Heart left ventricle (tissue), 16 donors: ENCODE data around the gene FATE1. TPM values are rescaled to one million over a fixed set of nuclear protein-coding genes. Genes with fewer than 3 reads are reported as not detected.

ENCODE experiments used
- ATAC-seq, 4 donors: fragments of 200-7000 bp; cut with Tn5 transposase; one replicate each; pipeline ENCODE4 v1.9.1; 2020 to 2022; ENCODE audit warnings: moderate library complexity in 4 of 4, mild to moderate bottlenecking in 3 of 4, moderate number of reproducible peaks in 1 of 4
- DNase-seq, 5 donors: peaks; one replicate each; pipeline ENCODE4 v3.0.0-alpha.2; 2020
- H3K27ac ChIP-seq, 12 donors: fragments of 200-600 bp; sonication (generic) in 4 of 12; one replicate each; pipeline versions ENCODE4 v1.5.0 to v1.8.0; 2016 to 2022; ENCODE audit warnings: mild to moderate bottlenecking in 2 of 12
- H3K27me3 ChIP-seq, 9 donors: fragments of 200-600 bp; sonication (generic) in 2 of 9; one replicate each; pipeline versions ENCODE4 v1.5.1 to v1.8.0; 2016 to 2022; ENCODE audit warnings: mild to moderate bottlenecking in 3 of 9
- H3K36me3 ChIP-seq, 9 donors: fragments of 200-600 bp; sonication (generic) in 2 of 9; one replicate each; pipeline versions ENCODE4 v1.5.0 to v1.8.0; 2018 to 2022; ENCODE audit warnings: mild to moderate bottlenecking in 2 of 9
- H3K4me1 ChIP-seq, 12 donors: fragments of 200-600 bp; sonication (generic) in 4 of 12; one replicate each; pipeline versions ENCODE4 v1.5.0 to v1.8.0; 2016 to 2022; ENCODE audit warnings: mild to moderate bottlenecking in 3 of 12
- H3K4me3 ChIP-seq, 12 donors: fragments of 200-600 bp; sonication (generic) in 4 of 12; one replicate each; pipeline versions ENCODE4 v1.5.0 to v1.8.0; 2017 to 2022; ENCODE audit warnings: mild to moderate bottlenecking in 9 of 12, moderate library complexity in 4 of 12
- H3K9me3 ChIP-seq, 12 donors: fragments of 200-600 bp; sonication (generic) in 4 of 12; one replicate each; pipeline versions ENCODE4 v1.5.0 to v1.8.0; 2016 to 2022; ENCODE audit warnings: mild to moderate bottlenecking in 1 of 12
- POLR2A ChIP-seq, 2 donors: fragments of 450-650 bp; IDR thresholded peaks; one replicate each; pipeline ENCODE4 v1.6.1; 2017; ENCODE audit warnings: antibody characterized with exemption in 2 of 2, mild to moderate bottlenecking in 2 of 2, moderate library complexity in 2 of 2
- WGBS, 4 donors: extraction: QIAGEN DNeasy Blood & Tissue Kit in 2 of 4; methylation state at CpG; one replicate each; pipeline versions ENCODE4 v1.1.5 to v1.1.7; 2013 to 2018; 5-methylcytosine and 5-hydroxymethylcytosine counted together
- intact Hi-C, 10 donors: fragments of 100-400 bp; cut with DNase I; formaldehyde crosslinking; loops; one replicate each; pipeline versions ENCODE4 v1.11.1 to v1.14.2; 2022
- polyA plus RNA-seq, 2 donors: library from polyadenylated mRNA; stranded (reverse); fragments of 200-250 nt; gene quantifications; one replicate each; pipeline ENCODE4 v1.2.3, GENCODE V29; 2013
- total RNA-seq, 9 donors: library from RNA; depleted of rRNA in 2 of 9; stranded (reverse); fragments of >200 nt in 2 of 9; fragmentation: NEBNext Ultra II Directional in 3 of 9; extraction: Animal tissue kit (Norgen Biotek cat#: 25700) in 3 of 9; gene quantifications; one replicate each; pipeline versions ENCODE4 v1.1.0 to v1.2.4, GENCODE V29; 2016 to 2023
- TF ChIP-seq, protein P1 (sequence below), 12 donors: fragments of 200-600 bp; sonication (generic) in 4 of 12; IDR thresholded peaks; one replicate each; pipeline versions ENCODE4 v1.5.0 to v1.8.0; 2018 to 2022; ENCODE audit warnings: antibody characterized with exemption in 12 of 12, mild to moderate bottlenecking in 5 of 12
- donor health status: ischemic (EF 13 %, LVEDD 7.1; RV severe dilation, severe dysfunction).
- donor health status: healthy with polysubstance abuse.
- donor health status: DM: no; HTN: yes; CAD: no.
- donor health status: DM: no; HTN: no; CAD: no.
- donor health status: ischemic (EF 25% LVEDD 6.9; RV normal size, moderate dysfunction).
- donor health status: ischemic (EF 25% LVEDD 5.7; RV mildly dilated, moderate dysfunction).
- donor health status: healthy.
- donor health status: DM: yes; HTN: yes; CAD: no.
- donor health status: ischemic (EF 35%, LVEDD 5.7; RV mildly dilated, moderate dysfunction).
- donor health status: nonischemic (EF 11% LVEDD 7.7; RV severe dilation, severe dysfunction).
- donor health status: DM: yes; HTN: yes; CAD: no.
- donor health status: PGD.
- donor health status: ischemic (EF 29% LVEDD 5.4; RV normal size, mild dysfunction).
- donor health status: nonischemic (EF 23%, LVEDD 6.1; RV moderate dilation, normal function).

Gene FATE1
- total and polyA plus RNA-seq, 11 donors = 0.27 to 1.1 (median 0.42) TPM; not detected in 4

DNA sequence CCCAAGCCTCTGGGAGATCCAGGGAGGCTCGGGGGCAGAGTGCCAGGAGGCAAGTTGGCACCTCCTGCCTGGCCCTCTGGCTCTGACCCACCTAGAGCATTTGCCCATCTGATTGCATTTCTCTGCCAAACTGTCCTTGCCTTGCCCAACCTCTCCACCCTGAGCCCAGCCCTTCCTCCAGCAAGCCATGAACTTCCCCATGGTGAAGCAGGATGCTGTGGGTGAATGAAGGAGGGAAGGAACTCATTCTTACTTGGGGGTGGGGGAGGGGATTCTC, 9.4 kb downstream of the FATE1 start:
- TF ChIP-seq, protein P1, sequence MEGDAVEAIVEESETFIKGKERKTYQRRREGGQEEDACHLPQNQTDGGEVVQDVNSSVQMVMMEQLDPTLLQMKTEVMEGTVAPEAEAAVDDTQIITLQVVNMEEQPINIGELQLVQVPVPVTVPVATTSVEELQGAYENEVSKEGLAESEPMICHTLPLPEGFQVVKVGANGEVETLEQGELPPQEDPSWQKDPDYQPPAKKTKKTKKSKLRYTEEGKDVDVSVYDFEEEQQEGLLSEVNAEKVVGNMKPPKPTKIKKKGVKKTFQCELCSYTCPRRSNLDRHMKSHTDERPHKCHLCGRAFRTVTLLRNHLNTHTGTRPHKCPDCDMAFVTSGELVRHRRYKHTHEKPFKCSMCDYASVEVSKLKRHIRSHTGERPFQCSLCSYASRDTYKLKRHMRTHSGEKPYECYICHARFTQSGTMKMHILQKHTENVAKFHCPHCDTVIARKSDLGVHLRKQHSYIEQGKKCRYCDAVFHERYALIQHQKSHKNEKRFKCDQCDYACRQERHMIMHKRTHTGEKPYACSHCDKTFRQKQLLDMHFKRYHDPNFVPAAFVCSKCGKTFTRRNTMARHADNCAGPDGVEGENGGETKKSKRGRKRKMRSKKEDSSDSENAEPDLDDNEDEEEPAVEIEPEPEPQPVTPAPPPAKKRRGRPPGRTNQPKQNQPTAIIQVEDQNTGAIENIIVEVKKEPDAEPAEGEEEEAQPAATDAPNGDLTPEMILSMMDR (IDR thresholded peaks at IDR 0.05) = no peak
- no peak for TF ChIP-seq POLR2A (IDR thresholded peaks at IDR 0.05)
- DNase-seq (no peak), ATAC-seq (no peak)
- intact Hi-C loops = no loop called here
- Histone ChIP-seq H3K4me1 (peaks cover 0 to 26% (median 2%) of the 10 kb centered on the region in 12 donors), H3K27me3 (peaks cover 0 to 2% (median 0%) of the 10 kb centered on the region in 9 donors), H3K4me3 (no peak overlapping the region), H3K27ac (peak overlapping the region in 5 of 12 donors; percentile 30 to 75 (median 59)), H3K9me3 (no peaks in the 10 kb centered on the region), H3K36me3 (no peaks in the 10 kb centered on the region)
- 14 to 46% (median 18%) methylated on average over 1 of the region's 1 CpG for WGBS, 4 donors

DNA sequence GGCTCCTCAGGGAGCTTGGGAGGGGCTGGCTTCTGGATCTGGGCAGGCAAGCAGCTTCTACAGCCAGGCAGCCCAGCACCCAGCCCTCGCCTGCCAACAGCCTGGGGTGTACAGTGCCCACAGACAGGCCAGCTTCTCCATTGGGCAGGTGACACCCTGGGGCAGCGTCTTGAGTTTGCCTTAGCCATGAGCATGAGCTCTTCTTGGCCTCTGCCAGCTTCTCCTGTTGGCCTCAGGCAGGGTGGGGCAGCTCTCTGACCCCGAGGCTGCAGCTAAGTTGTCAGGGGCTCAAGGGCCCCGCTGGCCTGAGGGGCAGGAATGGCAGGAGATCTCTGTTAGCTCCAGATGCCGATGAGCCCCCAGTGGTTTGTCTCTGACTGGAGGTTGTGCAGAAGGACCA, 10.9 kb downstream of the FATE1 start:
- H3K9me3 ChIP-seq = no peaks in the 10 kb centered on the region
- no peaks in the 10 kb centered on the region for H3K36me3 ChIP-seq
- intact Hi-C loops = no loop called here
- no peak for DNase-seq
- no peak overlapping the region for H3K4me3 ChIP-seq
- peaks cover 0 to 2% (median 0%) of the 10 kb centered on the region in 9 donors for H3K27me3 ChIP-seq
- no peak for ATAC-seq
- no peak overlapping the region for H3K27ac ChIP-seq
- 92 to 94% (median 93%) methylated on average over 5 of the region's 5 CpGs; no CpG with 5 or more reads in 1 of the 4 donors for WGBS, 4 donors
- peaks cover 0 to 26% (median 2%) of the 10 kb centered on the region in 12 donors for H3K4me1 ChIP-seq
- no peak for TF ChIP-seq POLR2A (IDR thresholded peaks at IDR 0.05)
- TF ChIP-seq, protein P1 (IDR thresholded peaks at IDR 0.05) = no peak

DNA sequence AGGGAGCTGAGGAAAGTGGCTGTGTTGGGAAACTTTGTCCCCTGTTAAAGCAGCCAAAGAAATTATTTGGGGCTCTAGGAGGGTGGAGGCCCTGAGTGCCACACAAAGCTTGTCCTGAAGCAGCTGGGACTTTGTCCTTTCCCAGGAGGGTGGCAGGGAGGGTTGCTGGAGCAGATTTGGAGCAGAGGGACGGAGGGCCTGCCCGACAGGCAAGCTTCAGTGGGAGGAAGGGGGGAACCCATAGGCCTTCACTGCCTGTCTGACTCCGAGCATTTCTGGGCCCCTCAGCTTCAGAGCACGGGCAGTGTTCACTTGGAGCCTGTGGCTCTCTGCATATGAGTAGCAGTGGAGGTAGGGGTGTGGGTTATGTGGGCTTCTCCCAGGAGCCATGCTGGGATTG, 11.5 kb downstream of the FATE1 start:
- no peaks in the 10 kb centered on the region for H3K27me3 ChIP-seq
- WGBS, 4 donors = 75 to 94% (median 87%) methylated on average over 3 to 4 of the region's 4 CpGs
- H3K27ac ChIP-seq = no peak overlapping the region
- no peak overlapping the region for H3K4me3 ChIP-seq
- intact Hi-C loops = no loop called here
- TF ChIP-seq, protein P1 (IDR thresholded peaks at IDR 0.05) = no peak
- TF ChIP-seq POLR2A (IDR thresholded peaks at IDR 0.05) = no peak
- ATAC-seq = no peak
- no peaks in the 10 kb centered on the region for H3K36me3 ChIP-seq
- no peaks in the 10 kb centered on the region for H3K9me3 ChIP-seq
- H3K4me1 ChIP-seq = peaks cover 0 to 25% (median 2%) of the 10 kb centered on the region in 12 donors
- no peak for DNase-seq

DNA sequence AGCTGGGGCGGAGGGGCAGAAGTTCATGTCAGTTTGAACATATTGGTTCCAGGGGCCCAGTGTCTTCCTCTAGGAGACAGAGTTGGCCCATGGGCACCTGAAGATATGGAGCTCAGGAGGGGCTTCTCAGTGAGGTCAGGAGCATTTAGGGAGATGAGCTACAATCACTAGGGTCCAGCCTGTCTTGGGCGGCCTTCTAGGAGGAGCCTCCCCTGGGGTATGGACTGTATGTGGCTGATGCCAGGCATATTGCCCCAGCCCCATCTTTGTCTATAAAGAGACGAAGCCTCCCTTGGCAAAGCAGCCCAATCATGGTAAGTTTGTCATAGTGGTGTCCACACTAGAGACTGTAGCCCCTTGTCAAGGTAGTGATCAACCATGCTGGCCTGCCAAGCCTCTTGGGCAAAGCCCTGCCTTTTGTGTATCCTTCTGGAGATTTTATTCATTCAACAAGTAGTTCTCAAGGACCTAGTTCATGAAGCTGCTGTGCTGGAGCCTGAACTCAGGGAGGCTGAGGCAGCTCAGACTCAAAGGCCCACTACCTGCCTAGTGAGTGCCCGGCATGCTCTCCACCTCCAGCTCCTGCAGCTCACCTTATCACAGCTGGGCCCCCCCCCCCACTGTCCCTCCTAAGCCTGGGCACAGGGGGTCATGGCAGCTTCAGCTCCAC, 13.4 kb downstream of the FATE1 start:
- peaks cover 0 to 6% (median 0%) of the 10 kb centered on the region in 9 donors for H3K27me3 ChIP-seq
- H3K4me1 ChIP-seq = peaks cover 0 to 13% (median 2%) of the 10 kb centered on the region in 12 donors
- no peak for TF ChIP-seq POLR2A (IDR thresholded peaks at IDR 0.05)
- TF ChIP-seq, protein P1 (IDR thresholded peaks at IDR 0.05) = no peak
- no peaks in the 10 kb centered on the region for H3K9me3 ChIP-seq
- no peak overlapping the region for H3K4me3 ChIP-seq
- intact Hi-C loops = no loop called here
- H3K27ac ChIP-seq = no peak overlapping the region
- WGBS, 4 donors = 62 to 96% (median 95%) methylated on average over 3 to 4 of the region's 4 CpGs
- DNase-seq (no peak), ATAC-seq (no peak)
- no peaks in the 10 kb centered on the region for H3K36me3 ChIP-seq
